HepG2 (cell line): ENCODE results near the gene TXNDC11. TPM values are rescaled to one million over a fixed set of nuclear protein-coding genes. Genes with fewer than 3 reads are reported as not detected.

ENCODE experiments used
- CC2D1A ChIP-seq: sonication (generic); formaldehyde crosslinking; IDR thresholded peaks from 2 replicates; pipeline ENCODE4 v1.8.1; 2023; ENCODE audit warnings: mild to moderate bottlenecking, missing genetic modification reagents
- EED ChIP-seq: sonication (generic); formaldehyde crosslinking; IDR thresholded peaks from 2 replicates; pipeline ENCODE4 v1.5.0; 2020; ENCODE audit warnings: mild to moderate bottlenecking, missing genetic modification reagents
- IKZF4 ChIP-seq: sonication (generic); formaldehyde crosslinking; IDR thresholded peaks from 2 replicates; pipeline ENCODE4 v1.5.1; 2020; ENCODE audit warnings: borderline replicate concordance, mild to moderate bottlenecking, low read depth, missing genetic modification reagents; ENCODE audit errors: not compliant biosample characterization
- SYNCRIP ChIP-seq: fragments of 200-400 bp; formaldehyde crosslinking; IDR thresholded peaks from 2 replicates; pipeline ENCODE4 v1.6.1; 2018; ENCODE audit warnings: mild to moderate bottlenecking, low read depth, low read length; ENCODE audit not compliant: insufficient read depth
- ZNF543 ChIP-seq: sonication (generic); formaldehyde crosslinking; IDR thresholded peaks from 2 replicates; pipeline ENCODE4 v1.4.0; 2020; ENCODE audit warnings: mild to moderate bottlenecking, missing genetic modification reagents
- ZNF703 ChIP-seq: sonication (generic); formaldehyde crosslinking; IDR thresholded peaks from 2 replicates; pipeline ENCODE4 v1.5.1; 2020; ENCODE audit warnings: missing genetic modification reagents, mild to moderate bottlenecking, moderate library complexity, borderline replicate concordance
- polyA plus RNA-seq, 8 experiments: library from polyadenylated mRNA; depleted of rRNA in 3 of 8; stranded (reverse) in 7 of 8; unstranded in 1 of 8; fragments of >200 nt; fragmentation: Illumina TruSeq in 4 of 8; extraction: Trizol in 4 of 8; gene quantifications; 2 replicates each; pipeline versions ENCODE4 v1.2.1 to v1.2.3, GENCODE V29; 2011 to 2016; ENCODE audit warnings: low read depth in 4 of 8, missing spikeins in 1 of 8, mixed read lengths in 1 of 8; ENCODE audit not compliant: insufficient read depth in 1 of 8
- total RNA-seq, 5 experiments: library from RNA; depleted of rRNA; stranded (reverse); fragments of >200 nt; fragmentation: Illumina TruSeq; extraction: Trizol; gene quantifications; 2 replicates each; pipeline ENCODE4 v1.2.3, GENCODE V29; 2016; ENCODE audit warnings: low read depth in 1 of 5
- TF ChIP-seq, protein P1 (sequence below): sonication (generic); formaldehyde crosslinking; IDR thresholded peaks from 2 replicates; pipeline ENCODE4 v1.4.0; 2020; ENCODE audit warnings: missing genetic modification reagents, mild to moderate bottlenecking, borderline replicate concordance
- TF ChIP-seq, protein P2 (sequence below): IDR thresholded peaks from 2 replicates; pipeline ENCODE4 v1.6.1; 2016; ENCODE audit warnings: low read depth, missing genetic modification reagents, missing compliant biosample characterization
- TF ChIP-seq, protein P3 (sequence below): sonication (generic); formaldehyde crosslinking; IDR thresholded peaks from 2 replicates; pipeline ENCODE4 v1.8.1; 2023; ENCODE audit warnings: mild to moderate bottlenecking, missing genetic modification reagents
- TF ChIP-seq, protein P4 (sequence below): sonication (generic); formaldehyde crosslinking; IDR thresholded peaks from 2 replicates; pipeline ENCODE4 v1.8.0; 2022; ENCODE audit warnings: mild to moderate bottlenecking, missing genetic modification reagents, moderate library complexity
- TF ChIP-seq, protein P5 (sequence below), 2 experiments: sonication (generic) in 1 of 2; formaldehyde crosslinking in 1 of 2; IDR thresholded peaks; 2 replicates each; pipeline versions ENCODE4 v1.5.1 to v1.6.1; 2011 to 2020; ENCODE audit warnings: borderline replicate concordance in 1 of 2, low read depth in 1 of 2, low read length in 1 of 2, mild to moderate bottlenecking in 1 of 2, missing genetic modification reagents in 1 of 2, moderate library complexity in 1 of 2
- TF ChIP-seq, protein P6 (sequence below): sonication (generic); formaldehyde crosslinking; IDR thresholded peaks from 2 replicates; pipeline ENCODE4 v1.4.0; 2020; ENCODE audit warnings: mild to moderate bottlenecking, missing genetic modification reagents

The TXNDC11 gene
- total and polyA plus RNA-seq, 2 of the 13 experiments (the other 11 are each of a cell fraction or from before 2014, with no cell fraction given): 74.9 to 123 TPM

DNA sequence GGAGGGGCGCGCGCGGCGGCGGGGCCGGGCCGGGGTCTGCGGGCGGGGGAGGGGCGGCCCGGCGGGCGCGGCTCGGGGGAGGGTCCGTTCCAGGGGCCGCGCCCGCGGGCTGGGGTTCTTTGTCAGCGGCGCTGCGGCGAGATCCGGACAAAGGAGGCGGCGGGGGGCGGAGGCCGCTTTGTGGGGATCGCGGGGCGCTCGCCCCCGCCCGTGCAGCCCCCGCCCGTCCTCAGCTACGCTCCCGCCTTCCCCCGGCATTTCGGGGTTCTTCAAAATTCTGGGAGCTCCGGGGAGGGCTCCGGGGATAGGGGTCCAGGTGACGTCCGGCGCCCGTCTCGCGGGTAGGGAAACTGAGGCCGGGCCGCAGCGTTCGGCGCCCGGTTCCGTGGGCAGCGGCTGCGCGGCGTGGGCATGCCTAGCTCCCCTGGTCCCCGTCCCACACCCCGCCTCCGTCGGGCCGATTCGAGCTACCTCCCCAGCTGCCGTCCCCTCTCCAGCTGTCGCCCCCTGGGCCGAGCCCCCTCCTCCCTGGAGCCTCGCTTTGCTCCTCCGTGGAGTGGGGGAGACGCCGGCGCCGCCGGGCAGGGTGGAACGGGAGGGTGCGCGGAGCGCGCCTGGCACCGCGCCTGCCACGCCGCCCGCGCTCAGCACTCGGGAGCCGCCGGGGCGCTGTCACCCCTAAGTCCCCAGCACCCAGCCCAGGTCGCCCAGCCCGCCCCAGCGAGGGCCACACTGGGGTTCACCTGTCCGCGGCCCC lies 73.9 kb downstream of the TXNDC11 start (continued):
- TF ChIP-seq, protein P1, sequence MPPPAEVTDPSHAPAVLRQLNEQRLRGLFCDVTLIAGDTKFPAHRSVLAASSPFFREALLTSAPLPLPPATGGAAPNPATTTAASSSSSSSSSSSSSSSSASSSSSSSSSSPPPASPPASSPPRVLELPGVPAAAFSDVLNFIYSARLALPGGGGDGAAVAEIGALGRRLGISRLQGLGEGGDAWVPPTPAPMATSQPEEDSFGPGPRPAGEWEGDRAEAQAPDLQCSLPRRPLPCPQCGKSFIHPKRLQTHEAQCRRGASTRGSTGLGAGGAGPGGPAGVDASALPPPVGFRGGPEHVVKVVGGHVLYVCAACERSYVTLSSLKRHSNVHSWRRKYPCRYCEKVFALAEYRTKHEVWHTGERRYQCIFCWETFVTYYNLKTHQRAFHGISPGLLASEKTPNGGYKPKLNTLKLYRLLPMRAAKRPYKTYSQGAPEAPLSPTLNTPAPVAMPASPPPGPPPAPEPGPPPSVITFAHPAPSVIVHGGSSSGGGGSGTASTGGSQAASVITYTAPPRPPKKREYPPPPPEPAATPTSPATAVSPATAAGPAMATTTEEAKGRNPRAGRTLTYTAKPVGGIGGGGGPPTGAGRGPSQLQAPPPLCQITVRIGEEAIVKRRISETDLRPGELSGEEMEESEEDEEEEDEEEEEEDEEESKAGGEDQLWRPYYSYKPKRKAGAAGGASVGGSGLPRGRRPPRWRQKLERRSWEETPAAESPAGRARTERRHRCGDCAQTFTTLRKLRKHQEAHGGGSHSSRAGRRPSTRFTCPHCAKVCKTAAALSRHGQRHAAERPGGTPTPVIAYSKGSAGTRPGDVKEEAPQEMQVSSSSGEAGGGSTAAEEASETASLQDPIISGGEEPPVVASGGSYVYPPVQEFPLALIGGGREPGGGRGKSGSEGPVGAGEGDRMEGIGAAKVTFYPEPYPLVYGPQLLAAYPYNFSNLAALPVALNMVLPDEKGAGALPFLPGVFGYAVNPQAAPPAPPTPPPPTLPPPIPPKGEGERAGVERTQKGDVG (CRISPR knock-in tag): no peak
- TF ChIP-seq SYNCRIP (no peak), IKZF4 (no peak), EED (0 out of 2 replicates have a peak, but pooled peaks have one; percentile 45), ZNF543 (no peak), ZNF703 (CRISPR knock-in tag) (peak; percentile 39; the same call in 1 of the 2 replicates), CC2D1A (CRISPR knock-in tag) (0 out of 2 replicates have a peak, but pooled peaks have one; percentile 22)
- TF ChIP-seq, protein P2, sequence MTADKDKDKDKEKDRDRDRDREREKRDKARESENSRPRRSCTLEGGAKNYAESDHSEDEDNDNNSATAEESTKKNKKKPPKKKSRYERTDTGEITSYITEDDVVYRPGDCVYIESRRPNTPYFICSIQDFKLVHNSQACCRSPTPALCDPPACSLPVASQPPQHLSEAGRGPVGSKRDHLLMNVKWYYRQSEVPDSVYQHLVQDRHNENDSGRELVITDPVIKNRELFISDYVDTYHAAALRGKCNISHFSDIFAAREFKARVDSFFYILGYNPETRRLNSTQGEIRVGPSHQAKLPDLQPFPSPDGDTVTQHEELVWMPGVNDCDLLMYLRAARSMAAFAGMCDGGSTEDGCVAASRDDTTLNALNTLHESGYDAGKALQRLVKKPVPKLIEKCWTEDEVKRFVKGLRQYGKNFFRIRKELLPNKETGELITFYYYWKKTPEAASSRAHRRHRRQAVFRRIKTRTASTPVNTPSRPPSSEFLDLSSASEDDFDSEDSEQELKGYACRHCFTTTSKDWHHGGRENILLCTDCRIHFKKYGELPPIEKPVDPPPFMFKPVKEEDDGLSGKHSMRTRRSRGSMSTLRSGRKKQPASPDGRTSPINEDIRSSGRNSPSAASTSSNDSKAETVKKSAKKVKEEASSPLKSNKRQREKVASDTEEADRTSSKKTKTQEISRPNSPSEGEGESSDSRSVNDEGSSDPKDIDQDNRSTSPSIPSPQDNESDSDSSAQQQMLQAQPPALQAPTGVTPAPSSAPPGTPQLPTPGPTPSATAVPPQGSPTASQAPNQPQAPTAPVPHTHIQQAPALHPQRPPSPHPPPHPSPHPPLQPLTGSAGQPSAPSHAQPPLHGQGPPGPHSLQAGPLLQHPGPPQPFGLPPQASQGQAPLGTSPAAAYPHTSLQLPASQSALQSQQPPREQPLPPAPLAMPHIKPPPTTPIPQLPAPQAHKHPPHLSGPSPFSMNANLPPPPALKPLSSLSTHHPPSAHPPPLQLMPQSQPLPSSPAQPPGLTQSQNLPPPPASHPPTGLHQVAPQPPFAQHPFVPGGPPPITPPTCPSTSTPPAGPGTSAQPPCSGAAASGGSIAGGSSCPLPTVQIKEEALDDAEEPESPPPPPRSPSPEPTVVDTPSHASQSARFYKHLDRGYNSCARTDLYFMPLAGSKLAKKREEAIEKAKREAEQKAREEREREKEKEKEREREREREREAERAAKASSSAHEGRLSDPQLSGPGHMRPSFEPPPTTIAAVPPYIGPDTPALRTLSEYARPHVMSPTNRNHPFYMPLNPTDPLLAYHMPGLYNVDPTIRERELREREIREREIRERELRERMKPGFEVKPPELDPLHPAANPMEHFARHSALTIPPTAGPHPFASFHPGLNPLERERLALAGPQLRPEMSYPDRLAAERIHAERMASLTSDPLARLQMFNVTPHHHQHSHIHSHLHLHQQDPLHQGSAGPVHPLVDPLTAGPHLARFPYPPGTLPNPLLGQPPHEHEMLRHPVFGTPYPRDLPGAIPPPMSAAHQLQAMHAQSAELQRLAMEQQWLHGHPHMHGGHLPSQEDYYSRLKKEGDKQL (CRISPR knock-in tag): no peak
- TF ChIP-seq, protein P3, sequence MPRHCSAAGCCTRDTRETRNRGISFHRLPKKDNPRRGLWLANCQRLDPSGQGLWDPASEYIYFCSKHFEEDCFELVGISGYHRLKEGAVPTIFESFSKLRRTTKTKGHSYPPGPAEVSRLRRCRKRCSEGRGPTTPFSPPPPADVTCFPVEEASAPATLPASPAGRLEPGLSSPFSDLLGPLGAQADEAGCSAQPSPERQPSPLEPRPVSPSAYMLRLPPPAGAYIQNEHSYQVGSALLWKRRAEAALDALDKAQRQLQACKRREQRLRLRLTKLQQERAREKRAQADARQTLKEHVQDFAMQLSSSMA (CRISPR knock-in tag): no peak
- TF ChIP-seq, protein P4, sequence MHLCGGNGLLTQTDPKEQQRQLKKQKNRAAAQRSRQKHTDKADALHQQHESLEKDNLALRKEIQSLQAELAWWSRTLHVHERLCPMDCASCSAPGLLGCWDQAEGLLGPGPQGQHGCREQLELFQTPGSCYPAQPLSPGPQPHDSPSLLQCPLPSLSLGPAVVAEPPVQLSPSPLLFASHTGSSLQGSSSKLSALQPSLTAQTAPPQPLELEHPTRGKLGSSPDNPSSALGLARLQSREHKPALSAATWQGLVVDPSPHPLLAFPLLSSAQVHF (CRISPR knock-in tag): no peak
- TF ChIP-seq, protein P5, sequence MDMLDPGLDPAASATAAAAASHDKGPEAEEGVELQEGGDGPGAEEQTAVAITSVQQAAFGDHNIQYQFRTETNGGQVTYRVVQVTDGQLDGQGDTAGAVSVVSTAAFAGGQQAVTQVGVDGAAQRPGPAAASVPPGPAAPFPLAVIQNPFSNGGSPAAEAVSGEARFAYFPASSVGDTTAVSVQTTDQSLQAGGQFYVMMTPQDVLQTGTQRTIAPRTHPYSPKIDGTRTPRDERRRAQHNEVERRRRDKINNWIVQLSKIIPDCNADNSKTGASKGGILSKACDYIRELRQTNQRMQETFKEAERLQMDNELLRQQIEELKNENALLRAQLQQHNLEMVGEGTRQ (IDR thresholded peaks at IDR 0.05; ENCODE audit: low read depth, low read length): no peak
- TF ChIP-seq, protein P5 (CRISPR knock-in tag; IDR thresholded peaks at IDR 0.05; ENCODE audit: borderline replicate concordance): no peak
- TF ChIP-seq, protein P6, sequence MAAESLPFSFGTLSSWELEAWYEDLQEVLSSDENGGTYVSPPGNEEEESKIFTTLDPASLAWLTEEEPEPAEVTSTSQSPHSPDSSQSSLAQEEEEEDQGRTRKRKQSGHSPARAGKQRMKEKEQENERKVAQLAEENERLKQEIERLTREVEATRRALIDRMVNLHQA: no peak
